ENCODE data around the gene SYNDIG1.

SYNDIG1 gene

GRCh38 chr20:24470746-24471582, 1.5 kb downstream of the SYNDIG1 start:
- DNase-seq (ENCODE audit: low spot score): peak; percentile 24

- DNase-seq (ENCODE audit: low spot score): no peak
Observed at GRCh38 chr20:24472426-24472825, 3.0 kb downstream of the SYNDIG1 start.

GRCh38 chr20:24473435-24474223, 4.2 kb downstream of the SYNDIG1 start:
- DNase-seq (ENCODE audit: low spot score): no peak

- no peak for DNase-seq (ENCODE audit: low spot score)
Observed at GRCh38 chr20:24477831-24478547, 8.6 kb downstream of the SYNDIG1 start.

GRCh38 chr20:24478584-24478983, 9.2 kb downstream of the SYNDIG1 start:
- no peak for DNase-seq (ENCODE audit: low spot score)

- DNase-seq (ENCODE audit: low spot score): no peak
Observed at GRCh38 chr20:24479106-24479505, 9.7 kb downstream of the SYNDIG1 start.

- DNase-seq (ENCODE audit: low spot score): no peak
Observed at GRCh38 chr20:24479595-24479994, 10.2 kb downstream of the SYNDIG1 start.

GRCh38 chr20:24480509-24480908, 11.1 kb downstream of the SYNDIG1 start:
- no peak for DNase-seq (ENCODE audit: low spot score)

GRCh38 chr20:24481173-24481572, 11.7 kb downstream of the SYNDIG1 start:
- no peak for DNase-seq (ENCODE audit: low spot score)

GRCh38 chr20:24483435-24484080, 14.1 kb downstream of the SYNDIG1 start:
- DNase-seq (ENCODE audit: low spot score): no peak

GRCh38 chr20:24484081-24484450, 14.6 kb downstream of the SYNDIG1 start:
- no peak for DNase-seq (ENCODE audit: low spot score)

- DNase-seq (ENCODE audit: low spot score): no peak
Observed at GRCh38 chr20:24485981-24486380, 16.6 kb downstream of the SYNDIG1 start.

GRCh38 chr20:24487240-24487639, 17.8 kb downstream of the SYNDIG1 start:
- no peak for DNase-seq (ENCODE audit: low spot score)

GRCh38 chr20:24487648-24488047, 18.2 kb downstream of the SYNDIG1 start:
- no peak for DNase-seq (ENCODE audit: low spot score)

- no peak for DNase-seq (ENCODE audit: low spot score)
Observed at GRCh38 chr20:24488064-24488799, 18.8 kb downstream of the SYNDIG1 start.

GRCh38 chr20:24488800-24489175, 19.4 kb downstream of the SYNDIG1 start:
- DNase-seq (ENCODE audit: low spot score): no peak

- no peak for DNase-seq (ENCODE audit: low spot score)
Observed at GRCh38 chr20:24489193-24489592, 19.8 kb downstream of the SYNDIG1 start.

- peak; percentile 40 for DNase-seq (ENCODE audit: low spot score)
Observed at GRCh38 chr20:24489631-24490260, 20.3 kb downstream of the SYNDIG1 start.

- no peak for DNase-seq (ENCODE audit: low spot score)
Observed at GRCh38 chr20:24490598-24490997, 21.2 kb downstream of the SYNDIG1 start.

GRCh38 chr20:24491041-24491756, 21.8 kb downstream of the SYNDIG1 start:
- peak; percentile 39 for DNase-seq (ENCODE audit: low spot score)

Measured in SK-N-DZ (cell line).